Endodermal cell (in vitro differentiated cells): ENCODE measurements around the gene FEM1A. TPM values are rescaled to one million over a fixed set of nuclear protein-coding genes. Genes with fewer than 3 reads are reported as not detected.

Source experiments
- DNase-seq: peaks from one replicate; pipeline ENCODE4 v3.0.0-alpha.2; 2017
- H3K27ac ChIP-seq: 2 replicates; pipeline ENCODE4 v1.5.1; 2013; ENCODE audit warnings: mild to moderate bottlenecking, low read depth, low read length, moderate library complexity
- H3K27me3 ChIP-seq: 2 replicates; pipeline ENCODE4 v1.6.1; 2013; ENCODE audit warnings: mild to moderate bottlenecking, low read length, moderate library complexity; ENCODE audit not compliant: insufficient read depth, control insufficient read depth, poor library complexity, severe bottlenecking
- H3K36me3 ChIP-seq: 2 replicates; pipeline ENCODE4 v1.7.0; 2013; ENCODE audit warnings: mild to moderate bottlenecking, low read length, moderate library complexity; ENCODE audit not compliant: control insufficient read depth, insufficient read depth
- H3K4me1 ChIP-seq: one replicate; pipeline ENCODE4 v1.7.0; 2013; ENCODE audit warnings: low read length; ENCODE audit not compliant: control insufficient read depth, insufficient read depth
- H3K4me3 ChIP-seq: 2 replicates; pipeline ENCODE4 v1.5.1; 2013; ENCODE audit warnings: mild to moderate bottlenecking, low read length, moderate library complexity
- H3K9ac ChIP-seq: 2 replicates; pipeline ENCODE4 v1.6.1; 2013; ENCODE audit warnings: mild to moderate bottlenecking, low read length, moderate library complexity; ENCODE audit not compliant: poor library complexity, severe bottlenecking; ENCODE audit errors: extremely low read depth
- H3K9me3 ChIP-seq: 2 replicates; pipeline ENCODE4 v1.6.1; 2013; ENCODE audit warnings: mild to moderate bottlenecking, low read length, moderate library complexity; ENCODE audit not compliant: control insufficient read depth
- H3K27ac Mint-ChIP-seq: 2 replicates; pipeline ENCODE4 v1.8.0; 2020; ENCODE audit warnings: mixed read lengths
- H3K27me3 Mint-ChIP-seq: 2 replicates; pipeline ENCODE4 v1.8.0; 2021; ENCODE audit warnings: mild to moderate bottlenecking, mixed read lengths; ENCODE audit not compliant: insufficient read depth
- H3K36me3 Mint-ChIP-seq: 2 replicates; pipeline ENCODE4 v1.8.0; 2020; ENCODE audit warnings: low read depth, mixed read lengths
- H3K4me1 Mint-ChIP-seq: 2 replicates; pipeline ENCODE4 v1.8.0; 2020; ENCODE audit warnings: mixed read lengths
- H3K4me3 Mint-ChIP-seq: 2 replicates; pipeline ENCODE4 v1.8.0; 2020; ENCODE audit warnings: mild to moderate bottlenecking, moderate library complexity, mixed read lengths
- H3K9me3 Mint-ChIP-seq: 2 replicates; pipeline ENCODE4 v1.8.0; 2020; ENCODE audit warnings: mild to moderate bottlenecking, mixed read lengths
- CTCF ChIP-seq: fragments of 200-600 bp; sonication (generic); conservative IDR thresholded peaks from 2 replicates; pipeline ENCODE4 v1.5.0; 2021; ENCODE audit warnings: antibody characterized with exemption, mild to moderate bottlenecking
- WGBS, 2 experiments: methylation state at CpG; one replicate each; pipeline versions ENCODE4 v1.1.5 to v1.1.7; 2013; ENCODE audit warnings: missing lambda C conversion rate in 2 of 2, mixed read lengths in 1 of 2; ENCODE audit not compliant: insufficient coverage in 1 of 2, insufficient read length in 1 of 2; 5-methylcytosine and 5-hydroxymethylcytosine counted together
- total RNA-seq, 2 donors: library from RNA; stranded (reverse); fragmentation: NEBNext Ultra II Directional in 1 of 2; extraction: Animal tissue kit (Norgen Biotek cat#: 25700) in 1 of 2; gene quantifications; 2 replicates in 1 of 2; 3 replicates in 1 of 2; pipeline ENCODE4 v1.2.1, GENCODE V29; 2021

FEM1A gene
- total RNA-seq, 2 donors from 2014 or later: 15.8 to 16.0 TPM

GRCh38 chr19:4816202-4816949, 24.8 kb downstream of the FEM1A start:
- no peak overlapping the region for H3K27ac ChIP-seq

GRCh38 chr19:4816950-4817278, 25.4 kb downstream of the FEM1A start:
- 96% methylated on average over 6 to 16 of the region's 16 CpGs for WGBS, 2 experiments
- no peak overlapping the region for H3K27ac ChIP-seq
- Mint-ChIP-seq H3K4me3 (no peak overlapping the region), H3K27me3 (peaks cover 7% of the 10 kb centered on the region), H3K36me3 (peaks cover 9% of the 10 kb centered on the region), H3K9me3 (peaks cover 9% of the 10 kb centered on the region), H3K4me1 (peaks cover 1% of the 10 kb centered on the region), H3K27ac (no peak overlapping the region)
- no peaks in the 10 kb centered on the region for H3K27me3 ChIP-seq
- no peak overlapping the region for H3K9ac ChIP-seq
- H3K4me1 ChIP-seq: no peaks in the 10 kb centered on the region
- H3K4me3 ChIP-seq: no peak overlapping the region
- DNase-seq: no peak
- no peaks in the 10 kb centered on the region for H3K9me3 ChIP-seq
- no peak for TF ChIP-seq CTCF
- H3K36me3 ChIP-seq: no peaks in the 10 kb centered on the region

More at GRCh38 chr19:4816202-4816949, 24.8 kb downstream of the FEM1A start:
- no peak for TF ChIP-seq CTCF
- Histone ChIP-seq H3K27me3 (no peaks in the 10 kb centered on the region), H3K4me1 (no peaks in the 10 kb centered on the region), H3K9me3 (no peaks in the 10 kb centered on the region), H3K4me3 (peak overlapping the region; percentile 59), H3K36me3 (no peaks in the 10 kb centered on the region), H3K9ac (no peak overlapping the region)
- no peak overlapping the region for H3K4me3 Mint-ChIP-seq
- 95 to 96% methylated on average over 18 to 35 of the region's 35 CpGs for WGBS, 2 experiments
- peaks cover 11% of the 10 kb centered on the region for H3K9me3 Mint-ChIP-seq
- peaks cover 7% of the 10 kb centered on the region for H3K27me3 Mint-ChIP-seq
- DNase-seq: no peak
- peaks cover 1% of the 10 kb centered on the region for H3K4me1 Mint-ChIP-seq
- peaks cover 9% of the 10 kb centered on the region for H3K36me3 Mint-ChIP-seq
- no peak overlapping the region for H3K27ac Mint-ChIP-seq

GRCh38 chr19:4817467-4818277, 26.1 kb downstream of the FEM1A start:
- H3K4me1 ChIP-seq: no peaks in the 10 kb centered on the region
- H3K36me3 Mint-ChIP-seq: peaks cover 9% of the 10 kb centered on the region
- H3K27me3 Mint-ChIP-seq: peaks cover 7% of the 10 kb centered on the region

More at GRCh38 chr19:4817467-4818277, 26.1 kb downstream of the FEM1A start:
- Mint-ChIP-seq H3K27ac (no peak overlapping the region), H3K4me3 (no peak overlapping the region), H3K9me3 (peaks cover 9% of the 10 kb centered on the region), H3K4me1 (peaks cover 1% of the 10 kb centered on the region)
- Histone ChIP-seq H3K4me3 (no peak overlapping the region), H3K9me3 (no peaks in the 10 kb centered on the region), H3K27ac (no peak overlapping the region), H3K9ac (no peak overlapping the region), H3K27me3 (no peaks in the 10 kb centered on the region), H3K36me3 (no peaks in the 10 kb centered on the region)
- WGBS, 2 experiments: 91 to 99% methylated on average over 10 to 32 of the region's 32 CpGs
- no peak for DNase-seq
- TF ChIP-seq CTCF: no peak
